ENCODE results near the gene NR2E1.

NR2E1 gene

DNA sequence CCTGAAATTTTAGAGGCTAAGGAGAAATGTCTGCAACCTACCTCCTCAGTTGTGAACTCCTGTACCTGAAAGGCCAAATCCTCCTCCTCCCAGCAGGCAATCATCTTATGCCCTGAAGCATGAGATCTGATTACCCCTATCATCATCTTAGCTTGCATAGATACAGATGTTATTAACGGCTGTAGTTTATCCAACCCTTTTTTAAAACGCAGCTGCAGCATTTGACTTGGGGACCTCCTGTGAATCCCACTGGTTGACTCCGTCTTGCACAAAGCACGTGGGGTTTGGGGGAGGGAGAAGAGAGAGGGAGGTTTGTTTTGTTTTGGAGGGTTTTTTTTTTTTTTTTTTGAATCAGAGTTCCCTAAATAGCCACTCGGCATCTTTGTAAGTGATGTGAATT, 5.8 kb upstream of the NR2E1 start:
- Histone ChIP-seq H3K9me2 (replicated peaks; ENCODE audit: low read depth, low read length) (no peaks in the 10 kb centered on the region), H3K27me3 (ENCODE audit: insufficient read depth, low read length, poor library complexity, severe bottlenecking) (no peaks in the 10 kb centered on the region), H3K4me3 (ENCODE audit: low read length, poor library complexity, severe bottlenecking) (no peak overlapping the region), H3K79me2 (ENCODE audit: insufficient read depth, low read length) (no peaks in the 10 kb centered on the region), H3K4me2 (ENCODE audit: low read depth, low read length, poor library complexity, severe bottlenecking) (no peak overlapping the region), H3F3A (ENCODE audit: low read depth) (no peaks in the 10 kb centered on the region), H3K4me1 (ENCODE audit: insufficient read depth, low read length, poor library complexity, severe bottlenecking) (no peaks in the 10 kb centered on the region), H3K9me3 (ENCODE audit: insufficient read depth, low read depth, low read length) (no peaks in the 10 kb centered on the region), H3K36me3 (ENCODE audit: insufficient read depth, low read length) (no peaks in the 10 kb centered on the region), H3K9ac (ENCODE audit: low read depth, low read length, poor library complexity, severe bottlenecking) (no peak overlapping the region), H2AFZ (ENCODE audit: low read length) (no peak overlapping the region), H4K20me1 (ENCODE audit: insufficient read depth, low read length, poor library complexity, severe bottlenecking) (no peaks in the 10 kb centered on the region)
- TF ChIP-seq, protein P1, sequence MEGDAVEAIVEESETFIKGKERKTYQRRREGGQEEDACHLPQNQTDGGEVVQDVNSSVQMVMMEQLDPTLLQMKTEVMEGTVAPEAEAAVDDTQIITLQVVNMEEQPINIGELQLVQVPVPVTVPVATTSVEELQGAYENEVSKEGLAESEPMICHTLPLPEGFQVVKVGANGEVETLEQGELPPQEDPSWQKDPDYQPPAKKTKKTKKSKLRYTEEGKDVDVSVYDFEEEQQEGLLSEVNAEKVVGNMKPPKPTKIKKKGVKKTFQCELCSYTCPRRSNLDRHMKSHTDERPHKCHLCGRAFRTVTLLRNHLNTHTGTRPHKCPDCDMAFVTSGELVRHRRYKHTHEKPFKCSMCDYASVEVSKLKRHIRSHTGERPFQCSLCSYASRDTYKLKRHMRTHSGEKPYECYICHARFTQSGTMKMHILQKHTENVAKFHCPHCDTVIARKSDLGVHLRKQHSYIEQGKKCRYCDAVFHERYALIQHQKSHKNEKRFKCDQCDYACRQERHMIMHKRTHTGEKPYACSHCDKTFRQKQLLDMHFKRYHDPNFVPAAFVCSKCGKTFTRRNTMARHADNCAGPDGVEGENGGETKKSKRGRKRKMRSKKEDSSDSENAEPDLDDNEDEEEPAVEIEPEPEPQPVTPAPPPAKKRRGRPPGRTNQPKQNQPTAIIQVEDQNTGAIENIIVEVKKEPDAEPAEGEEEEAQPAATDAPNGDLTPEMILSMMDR (conservative IDR thresholded peaks at IDR 0.05; ENCODE audit: low read length) = no peak
- no peak for TF ChIP-seq EZH2phosphoT487 (IDR thresholded peaks at IDR 0.05; ENCODE audit: borderline replicate concordance)

DNA sequence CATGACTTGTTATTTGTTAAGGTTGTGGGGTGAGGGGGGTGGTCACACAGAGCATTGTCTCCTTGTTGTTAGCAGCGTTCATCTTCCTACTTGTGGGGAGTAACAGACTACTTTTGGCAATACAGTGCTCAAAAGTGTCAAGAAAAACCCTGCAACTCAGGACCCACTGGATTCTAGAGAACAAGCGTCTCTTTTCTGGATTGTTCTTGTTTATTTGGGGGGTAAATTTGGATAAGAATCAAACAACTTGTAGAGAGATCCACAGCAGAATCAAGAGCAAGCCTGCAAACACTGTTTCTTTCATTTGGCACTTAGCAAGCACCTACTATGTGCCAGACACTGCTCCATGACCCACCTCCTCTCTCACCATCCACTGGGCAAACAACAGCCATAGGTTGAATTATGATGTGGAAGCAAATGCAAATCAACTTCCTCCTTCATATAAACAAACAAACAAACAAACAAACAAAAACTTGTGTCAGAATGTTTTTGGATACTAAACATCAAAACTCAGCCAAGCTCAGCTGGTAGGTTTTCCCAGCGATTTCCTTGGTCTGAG, 4.0 kb upstream of the NR2E1 start:
- Histone ChIP-seq H3K36me3 (ENCODE audit: insufficient read depth, low read length) (no peaks in the 10 kb centered on the region), H3K9me2 (replicated peaks; ENCODE audit: low read depth, low read length) (no peaks in the 10 kb centered on the region), H3K4me2 (ENCODE audit: low read depth, low read length, poor library complexity, severe bottlenecking) (no peak overlapping the region), H3K4me3 (ENCODE audit: low read length, poor library complexity, severe bottlenecking) (no peak overlapping the region), H3F3A (ENCODE audit: low read depth) (no peaks in the 10 kb centered on the region), H3K9ac (ENCODE audit: low read depth, low read length, poor library complexity, severe bottlenecking) (no peak overlapping the region), H3K9me3 (ENCODE audit: insufficient read depth, low read depth, low read length) (no peaks in the 10 kb centered on the region), H2AFZ (ENCODE audit: low read length) (no peak overlapping the region), H3K79me2 (ENCODE audit: insufficient read depth, low read length) (no peaks in the 10 kb centered on the region), H3K27me3 (ENCODE audit: insufficient read depth, low read length, poor library complexity, severe bottlenecking) (no peaks in the 10 kb centered on the region), H4K20me1 (ENCODE audit: insufficient read depth, low read length, poor library complexity, severe bottlenecking) (no peaks in the 10 kb centered on the region), H3K4me1 (ENCODE audit: insufficient read depth, low read length, poor library complexity, severe bottlenecking) (no peaks in the 10 kb centered on the region)
- TF ChIP-seq, protein P1 (conservative IDR thresholded peaks at IDR 0.05; ENCODE audit: low read length) = no peak
- TF ChIP-seq EZH2phosphoT487 (IDR thresholded peaks at IDR 0.05; ENCODE audit: borderline replicate concordance) = no peak

DNA sequence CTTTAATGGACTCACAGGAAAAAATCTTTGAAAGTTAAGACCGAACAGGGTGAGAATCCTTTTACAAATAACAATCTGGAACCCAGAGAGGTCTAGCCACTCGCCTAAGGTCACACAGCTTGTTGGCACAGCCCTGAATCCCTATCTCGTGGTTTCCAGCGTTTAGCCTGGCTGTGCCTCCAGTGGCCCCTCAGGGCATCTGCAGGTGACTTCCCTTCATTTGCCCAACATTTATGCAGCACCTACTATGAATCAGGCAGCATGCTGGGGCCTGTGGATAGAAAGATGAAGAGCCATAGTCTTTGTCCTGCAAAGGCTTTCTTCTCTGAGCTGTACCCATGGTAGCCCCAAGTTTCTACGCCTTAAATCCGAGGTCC, 2.6 kb upstream of the NR2E1 start:
- H3K9me2 ChIP-seq (replicated peaks; ENCODE audit: low read depth, low read length) = no peaks in the 10 kb centered on the region
- H3F3A ChIP-seq (ENCODE audit: low read depth) = no peaks in the 10 kb centered on the region
- no peaks in the 10 kb centered on the region for H3K27me3 ChIP-seq (ENCODE audit: insufficient read depth, low read length, poor library complexity, severe bottlenecking)
- H3K4me2 ChIP-seq (ENCODE audit: low read depth, low read length, poor library complexity, severe bottlenecking) = no peak overlapping the region
- H3K79me2 ChIP-seq (ENCODE audit: insufficient read depth, low read length) = no peaks in the 10 kb centered on the region
- H3K4me3 ChIP-seq (ENCODE audit: low read length, poor library complexity, severe bottlenecking) = no peak overlapping the region
- H2AFZ ChIP-seq (ENCODE audit: low read length) = no peak overlapping the region
- no peaks in the 10 kb centered on the region for H3K4me1 ChIP-seq (ENCODE audit: insufficient read depth, low read length, poor library complexity, severe bottlenecking)
- H3K9me3 ChIP-seq (ENCODE audit: insufficient read depth, low read depth, low read length) = no peaks in the 10 kb centered on the region
- TF ChIP-seq, protein P1 (conservative IDR thresholded peaks at IDR 0.05; ENCODE audit: low read length) = no peak; the same call in 1 of the 2 replicates
- TF ChIP-seq EZH2phosphoT487 (IDR thresholded peaks at IDR 0.05; ENCODE audit: borderline replicate concordance) = no peak
- no peaks in the 10 kb centered on the region for H4K20me1 ChIP-seq (ENCODE audit: insufficient read depth, low read length, poor library complexity, severe bottlenecking)
- no peak overlapping the region for H3K9ac ChIP-seq (ENCODE audit: low read depth, low read length, poor library complexity, severe bottlenecking)
- no peaks in the 10 kb centered on the region for H3K36me3 ChIP-seq (ENCODE audit: insufficient read depth, low read length)
